ENCODE data around the gene CAB39L.

CAB39L gene

GRCh38 chr13:49395878-49396380, 47.9 kb downstream of the CAB39L start:
- no peak for DNase-seq

GRCh38 chr13:49395451-49395865, 48.4 kb downstream of the CAB39L start:
- no peak for DNase-seq

GRCh38 chr13:49388091-49388635, 55.7 kb downstream of the CAB39L start:
- no peak for DNase-seq

- DNase-seq: no peak
Observed at GRCh38 chr13:49386664-49387063, 57.2 kb downstream of the CAB39L start.

GRCh38 chr13:49376121-49376520, 67.7 kb downstream of the CAB39L start:
- DNase-seq: no peak

GRCh38 chr13:49374585-49375290, 69.1 kb downstream of the CAB39L start:
- DNase-seq: peak; percentile 58

- no peak for DNase-seq
Observed at GRCh38 chr13:49373716-49374115, 70.1 kb downstream of the CAB39L start.

- DNase-seq: peak; percentile 24
Observed at GRCh38 chr13:49371943-49372613, 71.8 kb downstream of the CAB39L start.

- peak; percentile 41 for DNase-seq
Observed at GRCh38 chr13:49370371-49370770, 73.5 kb downstream of the CAB39L start.

GRCh38 chr13:49369866-49370265, 74.0 kb downstream of the CAB39L start:
- no peak for DNase-seq

- DNase-seq: no peak
Observed at GRCh38 chr13:49368688-49369087, 75.2 kb downstream of the CAB39L start.

- peak; percentile 37 for DNase-seq
Observed at GRCh38 chr13:49367640-49368422, 76.0 kb downstream of the CAB39L start.

GRCh38 chr13:49366841-49367240, 77.0 kb downstream of the CAB39L start:
- no peak for DNase-seq

GRCh38 chr13:49357694-49358093, 86.2 kb downstream of the CAB39L start:
- DNase-seq: no peak

- DNase-seq: no peak
Observed at GRCh38 chr13:49356223-49356622, 87.6 kb downstream of the CAB39L start.

GRCh38 chr13:49354719-49355118, 89.1 kb downstream of the CAB39L start:
- DNase-seq: no peak

GRCh38 chr13:49353908-49354307, 90.0 kb downstream of the CAB39L start:
- DNase-seq: no peak

GRCh38 chr13:49351871-49352270, 92.0 kb downstream of the CAB39L start:
- DNase-seq: no peak

- DNase-seq: no peak
Observed at GRCh38 chr13:49348751-49349150, 95.1 kb downstream of the CAB39L start.

- DNase-seq: no peak
Observed at GRCh38 chr13:49347650-49348385, 96.0 kb downstream of the CAB39L start.

GRCh38 chr13:49346460-49346859, 97.4 kb downstream of the CAB39L start:
- DNase-seq: no peak

GRCh38 chr13:49343731-49344130, 100.1 kb downstream of the CAB39L start:
- no peak for DNase-seq

GRCh38 chr13:49343255-49343654, 100.6 kb downstream of the CAB39L start:
- no peak for DNase-seq

Measured in eye (tissue), 1 donor.